GM19043 (cell line): ENCODE results near the gene PLPPR2.
"Not testable (repeated sequence)": the region's sequence is repeated elsewhere in the genome, so short reads cannot be mapped to it uniquely, and the experiment has no call there.

Experiments used
- ATAC-seq: cut with Tn5 transposase; IDR thresholded peaks from one replicate; pipeline ENCODE4 v1.9.1; 2021; ENCODE audit warnings: low read depth; ENCODE audit not compliant: unreplicated experiment

Gene PLPPR2

DNA sequence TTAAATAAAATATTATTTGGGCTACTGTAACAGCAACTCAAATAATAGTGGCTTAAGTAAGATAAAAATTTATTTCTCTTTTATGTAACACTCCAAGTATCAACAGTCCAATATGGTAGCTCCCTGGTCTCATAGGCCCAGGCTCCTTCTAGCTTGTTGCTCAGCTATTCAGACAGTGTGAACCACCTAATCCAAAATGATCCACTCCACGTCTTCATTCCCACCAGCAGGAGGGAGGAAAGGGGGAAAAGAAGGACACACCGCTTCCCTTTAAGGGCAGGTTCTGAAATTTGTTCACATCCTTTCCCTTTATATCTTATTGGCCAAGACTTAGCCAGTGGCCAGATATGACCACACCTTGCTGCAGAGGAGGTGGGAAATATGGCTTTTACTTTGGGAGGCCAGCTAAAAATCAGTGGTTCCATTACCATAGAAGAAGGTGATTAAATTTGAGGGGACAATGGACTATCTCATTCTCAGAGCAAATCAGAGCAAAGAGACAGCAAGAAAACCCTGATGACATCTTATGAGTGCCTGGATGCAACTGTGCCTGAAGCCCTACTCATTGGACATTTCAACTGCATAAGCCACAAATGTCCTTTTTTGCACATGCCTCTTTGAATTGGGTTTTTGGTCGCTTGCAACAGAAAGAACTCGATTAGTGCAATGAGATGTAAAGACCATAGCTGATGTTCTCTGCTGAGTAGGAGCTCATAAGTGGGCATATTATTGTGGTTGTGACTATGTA is 35.9 kb downstream of the PLPPR2 start:
- no peak for ATAC-seq

- ATAC-seq, result no peak
These were observed 41.9 kb downstream of the PLPPR2 start for GRCh38 chr19:11397089-11397610.

GRCh38 chr19:11399667-11400066 is 44.4 kb downstream of the PLPPR2 start:
- ATAC-seq, result no peak

DNA sequence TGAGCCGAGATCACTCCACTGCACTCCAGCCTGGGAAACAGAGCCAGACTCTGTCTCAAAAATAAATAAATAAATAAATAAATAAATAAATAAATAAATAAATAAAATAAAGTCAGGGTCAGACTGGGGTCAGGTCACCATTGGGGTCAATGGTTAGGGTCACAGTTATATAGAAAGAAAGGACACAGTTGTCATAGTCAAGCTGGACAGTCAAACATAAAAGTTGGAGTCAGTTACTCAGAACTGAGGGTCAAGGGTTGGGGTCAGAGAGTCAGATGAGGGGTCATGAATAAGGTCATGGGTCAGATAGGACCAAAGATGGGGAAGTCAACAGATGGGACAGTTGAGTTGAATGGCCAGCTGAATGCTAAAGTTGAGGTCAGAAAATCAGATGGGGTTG is 45.6 kb downstream of the PLPPR2 start:
- no peak for ATAC-seq

DNA sequence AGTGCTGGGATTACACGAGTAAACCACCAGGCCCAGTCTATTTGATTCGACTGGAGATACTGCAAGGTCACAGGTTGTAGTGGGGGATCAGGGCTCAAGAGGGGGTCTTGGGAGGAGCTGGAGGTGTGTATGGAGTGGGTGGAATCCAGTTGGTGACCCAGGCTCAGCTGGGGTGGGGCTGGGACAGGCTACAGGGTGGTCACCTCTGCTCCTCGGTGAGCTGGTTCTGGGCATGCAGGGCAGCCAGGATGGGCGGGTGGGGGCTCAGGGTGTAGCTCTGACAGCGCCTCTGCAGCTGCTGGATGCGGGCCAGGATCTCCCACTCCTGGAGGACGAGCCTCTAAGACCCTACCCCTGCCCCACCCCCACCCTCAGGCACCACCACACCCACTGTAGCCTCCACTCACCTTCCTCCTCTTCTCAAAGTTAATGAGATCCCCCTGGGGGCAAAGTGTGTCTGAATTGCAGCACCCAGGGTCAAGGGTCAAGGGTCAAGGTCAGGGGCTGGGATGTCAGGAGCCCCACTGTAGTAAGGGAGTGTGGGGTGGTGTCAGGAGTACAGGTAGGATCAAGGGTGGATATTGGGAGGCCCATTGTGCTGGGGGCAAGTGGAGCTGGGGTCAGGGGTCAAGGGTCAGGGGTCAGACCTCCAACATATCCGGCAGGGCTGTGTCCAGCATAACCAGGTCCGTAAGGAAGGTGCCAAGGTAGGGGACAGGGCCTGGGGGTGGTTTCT is 46.7 kb downstream of the PLPPR2 start:
- no peak for ATAC-seq

DNA sequence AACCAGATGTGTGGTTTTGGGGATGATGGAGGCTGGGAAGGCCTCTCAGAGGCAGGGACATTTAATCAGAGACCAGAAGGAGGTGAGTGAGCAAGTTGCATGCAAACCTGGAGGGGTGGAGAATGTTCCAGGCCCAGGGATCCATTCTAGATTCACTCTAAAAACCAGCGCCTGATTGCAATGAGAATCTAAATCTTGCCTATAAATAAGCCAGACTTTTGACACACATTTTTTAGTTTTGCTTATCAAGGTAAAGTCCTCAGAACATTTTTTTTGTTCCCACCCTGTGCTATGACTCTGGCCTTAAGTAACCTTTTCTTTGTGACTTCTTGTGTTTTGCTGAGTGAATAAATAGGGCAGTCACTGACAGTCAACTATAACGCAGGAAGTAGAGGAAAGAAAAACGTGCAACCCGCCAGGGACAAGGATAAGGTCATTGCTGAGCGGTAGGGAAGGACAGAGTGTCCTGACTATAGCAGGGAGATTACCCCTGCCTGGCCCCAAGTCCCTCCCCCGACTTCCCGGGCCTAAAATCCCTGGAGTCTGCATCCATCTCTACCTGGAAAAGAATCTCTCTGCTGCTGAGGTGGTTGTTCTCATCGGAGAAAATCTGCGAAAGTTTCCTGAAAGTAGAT is 49.5 kb downstream of the PLPPR2 start:
- no peak for ATAC-seq

DNA sequence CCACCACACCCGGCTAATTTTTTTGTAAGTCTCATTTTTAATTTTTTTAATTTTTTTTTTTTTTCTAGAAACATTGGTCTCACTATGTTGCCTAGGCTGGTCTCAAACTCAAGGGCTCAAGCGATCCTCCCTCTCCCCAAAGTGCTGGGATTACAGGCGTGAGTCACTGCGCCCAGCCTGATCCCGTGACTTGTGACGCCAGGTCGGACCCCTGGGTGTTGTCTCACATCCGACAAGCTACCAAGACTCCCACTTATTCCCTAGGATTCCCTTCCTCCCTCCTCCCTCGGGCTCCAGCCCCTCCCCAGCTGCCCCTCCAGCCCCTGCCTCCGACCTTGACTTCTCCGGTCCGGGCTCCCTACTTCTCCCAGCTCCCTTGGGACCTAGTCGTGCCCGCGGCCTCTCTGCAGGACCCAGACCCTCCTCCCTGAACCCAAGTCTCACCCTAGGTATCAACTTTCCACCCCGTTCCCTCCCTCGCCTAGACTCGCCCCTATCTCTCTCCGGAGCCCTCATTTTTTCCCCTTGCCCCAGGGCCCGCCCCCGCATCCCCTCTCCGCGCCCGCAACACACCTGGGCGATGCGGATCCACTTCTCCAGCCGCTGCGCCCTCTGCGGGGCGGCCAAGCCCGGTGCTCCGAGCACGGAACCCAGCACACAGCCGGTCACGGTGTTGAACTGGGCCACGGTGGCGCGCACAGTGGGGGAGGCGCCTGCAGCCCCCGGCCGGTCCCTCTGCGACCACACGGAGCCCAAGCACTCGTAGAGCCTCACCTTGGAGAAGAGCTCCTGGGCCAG is 50.8 kb downstream of the PLPPR2 start:
- no peak for ATAC-seq

DNA sequence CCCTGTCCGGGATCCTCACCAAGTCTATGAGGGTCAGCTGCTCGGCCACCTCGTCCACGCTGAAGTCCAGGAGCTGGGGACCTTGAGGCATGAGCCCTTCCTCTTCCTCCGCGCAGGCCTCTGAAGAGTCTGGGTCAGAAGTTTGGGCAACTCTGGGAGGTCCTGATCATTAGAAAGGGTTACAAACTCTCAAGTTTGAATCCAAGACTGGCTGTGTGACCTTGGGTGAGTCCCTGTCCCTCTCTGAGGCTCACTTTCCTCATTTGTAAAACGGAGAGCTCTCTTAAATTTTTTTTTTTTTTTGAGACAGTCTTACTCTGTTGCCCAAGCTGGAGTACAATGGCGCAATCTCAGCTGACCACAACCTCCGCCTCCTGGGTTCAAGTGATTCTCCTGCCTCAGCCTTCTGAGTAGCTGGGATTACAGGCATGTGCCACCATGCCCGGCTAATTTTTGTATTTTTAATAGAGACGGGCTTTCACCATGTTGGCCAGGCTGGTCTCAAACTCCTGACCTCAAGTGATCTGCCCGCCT is 51.5 kb downstream of the PLPPR2 start:
- ATAC-seq, result not testable (repeated sequence)

DNA sequence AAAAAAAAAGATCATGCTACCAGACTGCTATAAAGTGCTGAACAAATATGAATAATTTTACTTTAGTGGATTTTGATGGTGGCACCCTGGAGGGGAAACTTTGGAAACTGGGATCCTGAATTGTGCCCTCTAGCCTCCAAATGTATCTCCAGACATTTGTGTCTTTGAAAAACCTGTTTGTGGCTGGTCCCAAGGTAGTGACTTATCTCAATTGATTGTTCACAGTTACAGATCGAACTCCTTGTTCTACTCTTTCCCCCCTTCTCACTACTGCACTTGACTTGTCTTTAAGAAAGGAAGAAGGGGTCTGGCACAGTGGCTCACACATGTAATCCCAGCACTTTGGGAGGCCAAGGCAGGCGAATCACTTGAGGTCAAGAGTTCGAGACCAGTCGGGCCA is 53.4 kb downstream of the PLPPR2 start:
- ATAC-seq, result no peak

GRCh38 chr19:11410682-11411081 is 55.5 kb downstream of the PLPPR2 start:
- no peak for ATAC-seq

GRCh38 chr19:11414544-11414943 is 59.3 kb downstream of the PLPPR2 start:
- ATAC-seq, result no peak
